GM12878 (cell line): ENCODE measurements around the gene LGI2. TPM values are rescaled to one million over a fixed set of nuclear protein-coding genes. Genes with fewer than 3 reads are reported as not detected.

Experiments used
- ATAC-seq: fragments of 200-7000 bp; cut with Tn5 transposase; 3 replicates; pipeline ENCODE4 v1.9.1; 2020; ENCODE audit warnings: mild to moderate bottlenecking, moderate library complexity
- BruUV-seq: library from RNA; stranded (reverse); fragments of 400-500 nt; replicated peaks from 2 replicates; lab custom pipeline; 2021; lab: Mats Ljungman, UMichigan
- CTCF ChIA-PET: fragments of 300-600 bp; sonication (Branson Sonifier 250); formaldehyde crosslinking; extraction: SDS; loops from one replicate; lab custom pipeline; 2021; ENCODE audit warnings: inconsistent platforms; lab: Yijun Ruan, JAX
- POLR2A ChIA-PET: fragments of 350-600 bp; formaldehyde crosslinking; extraction: SDS; loops from one replicate; lab custom pipeline; 2021; ENCODE audit warnings: inconsistent platforms; lab: Charles Lee
- RAD21 ChIA-PET: fragments of 300-600 bp; sonication (Branson Sonifier 250); formaldehyde crosslinking; loops from one replicate; lab custom pipeline; 2023; ENCODE audit warnings: antibody characterized with exemption; ENCODE audit not compliant: unreplicated experiment; lab: Charles Lee
- SMC1A ChIA-PET: fragments of 300-600 bp; sonication (Branson Sonifier 250); formaldehyde crosslinking; loops from one replicate; lab custom pipeline; 2023; ENCODE audit not compliant: unreplicated experiment, uncharacterized antibody; lab: Charles Lee
- DNase-seq: peaks from one replicate; pipeline ENCODE4 v3.0.0-alpha.2; 2011; ENCODE audit warnings: low read depth, low spot score
- FAIRE-seq: peaks from 3 replicates; lab custom pipeline; 2011; peaks lifted over from hg19 to GRCh38; lab: Jason Lieb, UNC
- H2AFZ ChIP-seq: 2 replicates; pipeline ENCODE4 v1.6.0; 2011; ENCODE audit warnings: low read depth, low read length, control low read depth; ENCODE audit not compliant: control insufficient read depth
- H3K27ac ChIP-seq: 2 replicates; pipeline ENCODE4 v1.5.1; 2011; ENCODE audit warnings: control low read depth; ENCODE audit not compliant: control insufficient read depth, insufficient read depth
- H3K27me3 ChIP-seq, 2 experiments: replicated peaks in 1 of 2; 2 replicates each; pipeline versions ENCODE4 v1.6.0 to v1.6.1; 2011; ENCODE audit warnings: low read length in 1 of 2; ENCODE audit not compliant: control insufficient read depth in 2 of 2, insufficient read depth in 2 of 2
- H3K36me3 ChIP-seq, 2 experiments: 2 replicates each; pipeline ENCODE4 v1.5.1; 2011; ENCODE audit warnings: low read length in 1 of 2; ENCODE audit not compliant: control insufficient read depth in 2 of 2, insufficient read depth in 2 of 2
- H3K4me1 ChIP-seq: 2 replicates; pipeline ENCODE4 v1.6.1; 2011; ENCODE audit warnings: mild to moderate bottlenecking, low read length, moderate library complexity, mixed read lengths; ENCODE audit not compliant: control insufficient read depth, insufficient read depth
- H3K4me2 ChIP-seq: 2 replicates; pipeline ENCODE4 v1.6.0; 2011; ENCODE audit warnings: control low read depth; ENCODE audit not compliant: control insufficient read depth, insufficient read depth
- H3K4me3 ChIP-seq: fragments of 200-600 bp; sonication (generic); 2 replicates; pipeline ENCODE4 v1.5.1; 2016
- H3K79me2 ChIP-seq: 2 replicates; pipeline ENCODE4 v1.6.0; 2011; ENCODE audit warnings: low read length; ENCODE audit not compliant: control insufficient read depth, insufficient read depth
- H3K9ac ChIP-seq: 2 replicates; pipeline ENCODE4 v1.8.0; 2011; ENCODE audit warnings: low read length, control low read depth, mixed read lengths; ENCODE audit not compliant: control insufficient read depth, insufficient read depth
- H3K9me3 ChIP-seq: replicated peaks from 3 replicates; pipeline ENCODE4 v1.5.1; 2011; ENCODE audit warnings: mild to moderate bottlenecking, low read length; ENCODE audit not compliant: control insufficient read depth, insufficient read depth
- H4K20me1 ChIP-seq: 2 replicates; pipeline ENCODE4 v1.6.0; 2011; ENCODE audit not compliant: control insufficient read depth, insufficient read depth
- BHLHE40 ChIP-seq, 2 experiments: fragments of 450-650 bp in 1 of 2; IDR thresholded peaks; 2 replicates each; pipeline ENCODE4 v1.6.1; 2011 to 2017; ENCODE audit warnings: low read depth in 2 of 2, borderline replicate concordance in 1 of 2, improper control_type of control experiment in 1 of 2, low read length in 1 of 2, mild to moderate bottlenecking in 1 of 2
- CEBPZ ChIP-seq: fragments of 150-350 bp; IDR thresholded peaks from 2 replicates; pipeline ENCODE4 v1.6.1; 2016; ENCODE audit warnings: low read depth, low read length
- CREM ChIP-seq: IDR thresholded peaks from 2 replicates; pipeline ENCODE4 v1.6.1; 2014; ENCODE audit warnings: antibody characterized with exemption, low read depth
- DPF2 ChIP-seq: fragments of 450-650 bp; IDR thresholded peaks from 2 replicates; pipeline ENCODE4 v1.6.1; 2017; ENCODE audit warnings: mild to moderate bottlenecking
- FOS ChIP-seq: IDR thresholded peaks from 3 replicates; pipeline ENCODE4 v1.6.1; 2011; ENCODE audit warnings: borderline replicate concordance; ENCODE audit not compliant: insufficient read length; ENCODE audit errors: extremely low read depth
- HSF1 ChIP-seq: fragments of 150-350 bp; IDR thresholded peaks from 2 replicates; pipeline ENCODE4 v1.6.1; 2014; ENCODE audit warnings: mild to moderate bottlenecking, low read depth, low read length
- IRF3 ChIP-seq: fragments of 450-650 bp; IDR thresholded peaks from 2 replicates; pipeline ENCODE4 v1.6.1; 2014; ENCODE audit warnings: mild to moderate bottlenecking
- MAX ChIP-seq: IDR thresholded peaks from 2 replicates; pipeline ENCODE4 v1.6.1; 2012; ENCODE audit warnings: low read depth, low read length, improper control_type of control experiment
- MYB ChIP-seq: fragments of 150-350 bp; IDR thresholded peaks from 2 replicates; pipeline ENCODE4 v1.6.1; 2014; ENCODE audit warnings: mild to moderate bottlenecking, low read depth, low read length, borderline replicate concordance
- MYC ChIP-seq: IDR thresholded peaks from 2 replicates; pipeline ENCODE4 v1.6.1; 2011; ENCODE audit warnings: mild to moderate bottlenecking, low read length, moderate library complexity, inconsistent platforms; ENCODE audit not compliant: insufficient read depth, insufficient replicate concordance, insufficient read length, severe bottlenecking
- NR2C1 ChIP-seq: fragments of 450-650 bp; IDR thresholded peaks from 2 replicates; pipeline ENCODE4 v1.6.1; 2017; ENCODE audit warnings: antibody characterized with exemption, mild to moderate bottlenecking, moderate library complexity
- RCOR1 ChIP-seq: conservative IDR thresholded peaks from 2 replicates; pipeline ENCODE4 v1.6.1; 2012; ENCODE audit warnings: low read depth, low read length, improper control_type of control experiment
- SMAD5 ChIP-seq: IDR thresholded peaks from 2 replicates; pipeline ENCODE4 v1.6.1; 2016; ENCODE audit warnings: antibody characterized with exemption, low read depth
- STAT3 ChIP-seq: IDR thresholded peaks from 2 replicates; pipeline ENCODE4 v1.6.1; 2011; ENCODE audit warnings: low read depth, low read length, improper control_type of control experiment
- TBL1XR1 ChIP-seq: IDR thresholded peaks from 2 replicates; pipeline ENCODE4 v1.6.1; 2012; ENCODE audit warnings: low read depth, low read length, improper control_type of control experiment
- USF2 ChIP-seq: IDR thresholded peaks from 2 replicates; pipeline ENCODE4 v1.6.1; 2011; ENCODE audit warnings: low read depth, low read length, improper control_type of control experiment, borderline replicate concordance
- WRNIP1 ChIP-seq: IDR thresholded peaks from 2 replicates; pipeline ENCODE4 v1.6.1; 2011; ENCODE audit warnings: low read depth, low read length, improper control_type of control experiment, borderline replicate concordance
- ZNF384 ChIP-seq: IDR thresholded peaks from 2 replicates; pipeline ENCODE4 v1.6.1; 2012; ENCODE audit warnings: low read depth, mild to moderate bottlenecking, low read length, improper control_type of control experiment, borderline replicate concordance
- WGBS: methylation state at CpG from one replicate; pipeline ENCODE4 v1.1.6; 2016; ENCODE audit warnings: low lambda C conversion rate; ENCODE audit not compliant: insufficient replicate concordance, insufficient coverage; ENCODE audit errors: missing lambda C conversion rate; 5-methylcytosine and 5-hydroxymethylcytosine counted together
- in situ Hi-C: fragments of 300-500 bp; cut with MboI; formaldehyde crosslinking; loops from 9 replicates; pipeline ENCODE4 v1.14.3; 2018; ENCODE audit warnings: mixed read lengths
- intact Hi-C: fragments of 100-400 bp; cut with micrococcal nuclease; formaldehyde crosslinking; loops from one replicate; pipeline ENCODE4 v1.14.2; 2022; ENCODE audit not compliant: unreplicated experiment
- polyA plus RNA-seq, 11 experiments: library from polyadenylated mRNA; depleted of rRNA in 4 of 11; unstranded in 6 of 11; stranded (reverse) in 5 of 11; fragments of >200 nt; fragmentation: Nextera tagmentation in 4 of 11; fragmentation: Illumina TruSeq in 1 of 11; extraction: Ambion mirVana in 4 of 11; extraction: Trizol in 1 of 11; gene quantifications; 1 replicate in 1 of 11; 2 replicates in 10 of 11; pipeline versions ENCODE4 v1.2.1 to v1.2.3, GENCODE V29; 2011 to 2016; ENCODE audit warnings: inconsistent platforms in 2 of 11, missing spikeins in 2 of 11, low read depth in 1 of 11
- total RNA-seq, 4 experiments: library from RNA; depleted of rRNA in 3 of 4; stranded (reverse); fragments of >200 nt in 3 of 4; fragmentation: Illumina TruSeq in 1 of 4; extraction: Trizol in 1 of 4; gene quantifications; 2 replicates each; pipeline versions ENCODE4 v1.2.1 to v1.2.3, GENCODE V29; 2013 to 2021

LGI2 gene
- total and polyA plus RNA-seq, 10 of the 15 experiments (the other 5 are each of a cell fraction or from before 2014, with no cell fraction given) = not detected

GRCh38 chr4:25075851-25076250 lies 45.1 kb upstream of the LGI2 start:
- Histone ChIP-seq H3K4me2 (no peak overlapping the region), H3K9me3 (no peaks in the 10 kb centered on the region; the same call in 2 of the 3 replicates), H3K9ac (no peak overlapping the region), H3K27me3 (no peaks in the 10 kb centered on the region; a peak in 1 of 4 replicates), H3K4me3 (no peak overlapping the region), H4K20me1 (no peaks in the 10 kb centered on the region), H3K79me2 (no peaks in the 10 kb centered on the region), H2AFZ (no peak overlapping the region), H3K4me1 (no peaks in the 10 kb centered on the region), H3K27ac (no peak overlapping the region), H3K36me3 (no peaks in the 10 kb centered on the region)
- SMC1A ChIA-PET = no interaction called here
- no peak for FAIRE-seq
- intact Hi-C loops = no loop called here
- ATAC-seq = no peak
- 40% methylated on average over 4 of the region's 4 CpGs for WGBS
- POLR2A ChIA-PET = no interaction called here
- DNase-seq = no peak
- RAD21 ChIA-PET = no interaction called here
- CTCF ChIA-PET = no interaction called here
- BruUV-seq = no TSS peak
- in situ Hi-C loops = no loop called here
- TF ChIP-seq CREM (no peak), MYC (no peak), RCOR1 (no peak), CEBPZ (no peak), BHLHE40 (IDR thresholded peaks at IDR 0.05; ENCODE audit: borderline replicate concordance in 1 of 2, low read depth in 2 of 2, low read length in 1 of 2) (no peak), MAX (no peak), NR2C1 (no peak), SMAD5 (no peak), DPF2 (no peak), USF2 (no peak), IRF3 (no peak), FOS (no peak), STAT3 (no peak), ZNF384 (no peak), MYB (no peak), WRNIP1 (no peak), HSF1 (no peak), TBL1XR1 (no peak)
